H9 (cell line): ENCODE data around the gene NFS1. TPM values are rescaled to one million over a fixed set of nuclear protein-coding genes. Genes with fewer than 3 reads are reported as not detected.

Experiments
- DNase-seq: peaks from one replicate; pipeline ENCODE4 v3.0.0-alpha.2; 2017
- H2AFZ ChIP-seq: one replicate; pipeline ENCODE4 v1.6.1; 2013; ENCODE audit warnings: mild to moderate bottlenecking, low read length, control low read depth, moderate library complexity
- H2AK5ac ChIP-seq: 2 replicates; pipeline ENCODE4 v1.6.1; 2013; ENCODE audit warnings: low read length, control low read depth, mixed read lengths; ENCODE audit not compliant: insufficient read length
- H2BK120ac ChIP-seq: one replicate; pipeline ENCODE4 v1.6.1; 2013; ENCODE audit warnings: low read depth, mild to moderate bottlenecking, low read length, control low read depth, inconsistent platforms; ENCODE audit not compliant: poor library complexity, severe bottlenecking
- H2BK12ac ChIP-seq: 2 replicates; pipeline ENCODE4 v1.6.1; 2013; ENCODE audit warnings: low read length, control low read depth, mixed read lengths, low read depth; ENCODE audit not compliant: insufficient read length
- H2BK15ac ChIP-seq: 2 replicates; pipeline ENCODE4 v1.6.1; 2013; ENCODE audit warnings: low read depth, low read length, control low read depth
- H2BK20ac ChIP-seq: one replicate; pipeline ENCODE4 v1.6.1; 2013; ENCODE audit warnings: low read depth, mild to moderate bottlenecking, low read length, control low read depth, inconsistent platforms; ENCODE audit not compliant: poor library complexity, severe bottlenecking
- H2BK5ac ChIP-seq: 2 replicates; pipeline ENCODE4 v1.6.1; 2013; ENCODE audit warnings: low read length, control low read depth, mixed read lengths; ENCODE audit not compliant: insufficient read length
- H3K14ac ChIP-seq: 2 replicates; pipeline ENCODE4 v1.6.1; 2013; ENCODE audit warnings: low read length, control low read depth; ENCODE audit not compliant: insufficient read depth
- H3K18ac ChIP-seq: 2 replicates; pipeline ENCODE4 v1.6.1; 2013; ENCODE audit warnings: low read depth, mild to moderate bottlenecking, mixed read lengths, low read length, control low read depth; ENCODE audit not compliant: insufficient read length
- H3K23ac ChIP-seq: 2 replicates; pipeline ENCODE4 v1.6.1; 2013; ENCODE audit warnings: low read length, control low read depth, mixed read lengths, low read depth; ENCODE audit not compliant: insufficient read length
- H3K23me2 ChIP-seq: 2 replicates; pipeline ENCODE4 v1.6.1; 2013; ENCODE audit warnings: low read depth, mild to moderate bottlenecking, mixed read lengths, low read length, control low read depth; ENCODE audit not compliant: insufficient read length, poor library complexity, severe bottlenecking
- H3K27ac ChIP-seq: 2 replicates; pipeline ENCODE4 v1.5.1; 2013; ENCODE audit warnings: low read length, control low read depth, mixed read lengths, low read depth; ENCODE audit not compliant: insufficient read length
- H3K27me3 ChIP-seq: 2 replicates; pipeline ENCODE4 v1.6.1; 2013; ENCODE audit warnings: low read length, control low read depth, inconsistent platforms; ENCODE audit not compliant: insufficient read depth
- H3K4ac ChIP-seq: 2 replicates; pipeline ENCODE4 v1.6.1; 2013; ENCODE audit warnings: low read depth, mild to moderate bottlenecking, control low read depth, inconsistent platforms, low read length, moderate library complexity
- H3K4me1 ChIP-seq: 2 replicates; pipeline ENCODE4 v1.6.1; 2013; ENCODE audit warnings: low read length, control low read depth, inconsistent platforms; ENCODE audit not compliant: insufficient read depth
- H3K4me2 ChIP-seq: 2 replicates; pipeline ENCODE4 v1.6.1; 2013; ENCODE audit warnings: low read length, control low read depth, mixed read lengths; ENCODE audit not compliant: insufficient read length, insufficient read depth
- H3K56ac ChIP-seq: 2 replicates; pipeline ENCODE4 v1.6.1; 2013; ENCODE audit warnings: low read depth, mild to moderate bottlenecking, mixed read lengths, low read length, control low read depth; ENCODE audit not compliant: insufficient read length
- H3K79me1 ChIP-seq: 2 replicates; pipeline ENCODE4 v1.6.1; 2013; ENCODE audit warnings: low read depth, mild to moderate bottlenecking, moderate library complexity, low read length, control low read depth, inconsistent platforms; ENCODE audit not compliant: insufficient read depth, poor library complexity, severe bottlenecking
- H3K79me2 ChIP-seq: 2 replicates; pipeline ENCODE4 v1.6.1; 2013; ENCODE audit warnings: low read length, control low read depth, inconsistent platforms; ENCODE audit not compliant: insufficient read depth
- H3K9ac ChIP-seq: 2 replicates; pipeline ENCODE4 v1.6.1; 2013; ENCODE audit warnings: low read length, control low read depth, mixed read lengths; ENCODE audit not compliant: insufficient read length; ENCODE audit errors: extremely low read depth
- H3K9me3 ChIP-seq: one replicate; pipeline ENCODE4 v1.6.1; 2013; ENCODE audit warnings: low read depth, low read length, inconsistent platforms; ENCODE audit not compliant: control insufficient read depth
- H3T11ph ChIP-seq: one replicate; pipeline ENCODE4 v1.6.1; 2013; ENCODE audit warnings: mild to moderate bottlenecking, low read length, control low read depth, inconsistent platforms
- H4K20me1 ChIP-seq: one replicate; pipeline ENCODE4 v1.6.1; 2013; ENCODE audit not compliant: control insufficient read depth, insufficient read length, insufficient read depth
- H4K5ac ChIP-seq: 2 replicates; pipeline ENCODE4 v1.6.1; 2013; ENCODE audit warnings: low read depth, mild to moderate bottlenecking, mixed read lengths, low read length, control low read depth; ENCODE audit not compliant: insufficient read length
- H4K8ac ChIP-seq: replicated peaks from 2 replicates; pipeline ENCODE4 v1.6.1; 2013; ENCODE audit warnings: low read length, control low read depth, mixed read lengths, low read depth; ENCODE audit not compliant: insufficient read length
- H4K91ac ChIP-seq: 2 replicates; pipeline ENCODE4 v1.6.1; 2013; ENCODE audit warnings: low read depth, mild to moderate bottlenecking, moderate library complexity, mixed read lengths, low read length, control low read depth; ENCODE audit not compliant: insufficient read length
- H3K27ac Mint-ChIP-seq, 3 experiments: 2 replicates in 2 of 3; 3 replicates in 1 of 3; pipeline ENCODE4 v1.8.0; 2020 to 2021; ENCODE audit warnings: mixed read lengths in 3 of 3, mild to moderate bottlenecking in 1 of 3, moderate library complexity in 1 of 3
- H3K27me3 Mint-ChIP-seq: 2 replicates; pipeline ENCODE4 v1.8.0; 2021; ENCODE audit warnings: low read depth, mild to moderate bottlenecking, moderate library complexity, mixed read lengths
- H3K36me3 Mint-ChIP-seq, 3 experiments: 2 replicates in 2 of 3; 3 replicates in 1 of 3; pipeline ENCODE4 v1.8.0; 2020 to 2021; ENCODE audit warnings: low read depth in 3 of 3, mixed read lengths in 3 of 3; ENCODE audit not compliant: insufficient read depth in 1 of 3
- H3K4me1 Mint-ChIP-seq, 2 experiments: 2 replicates each; pipeline ENCODE4 v1.8.0; 2020; ENCODE audit warnings: mixed read lengths in 2 of 2
- H3K4me3 Mint-ChIP-seq, 2 experiments: 2 replicates in 1 of 2; 3 replicates in 1 of 2; pipeline ENCODE4 v1.8.0; 2020 to 2021; ENCODE audit warnings: mild to moderate bottlenecking in 2 of 2, mixed read lengths in 2 of 2, moderate library complexity in 1 of 2
- H3K9me3 Mint-ChIP-seq, 2 experiments: 2 replicates in 1 of 2; 3 replicates in 1 of 2; pipeline ENCODE4 v1.8.0; 2020; ENCODE audit warnings: mild to moderate bottlenecking in 2 of 2, mixed read lengths in 2 of 2, moderate library complexity in 1 of 2
- total RNA-seq: library from RNA; stranded (reverse); gene quantifications from 2 replicates; pipeline ENCODE4 v1.2.1, GENCODE V29; 2021
- TF ChIP-seq, protein P1 (sequence below): fragments of 200-600 bp; sonication (generic); conservative IDR thresholded peaks from 3 replicates; pipeline ENCODE4 v1.8.0; 2021; ENCODE audit warnings: antibody characterized with exemption, mild to moderate bottlenecking

The NFS1 gene
- total RNA-seq, 1 experiment from 2014 or later, result 26.6 TPM

DNA sequence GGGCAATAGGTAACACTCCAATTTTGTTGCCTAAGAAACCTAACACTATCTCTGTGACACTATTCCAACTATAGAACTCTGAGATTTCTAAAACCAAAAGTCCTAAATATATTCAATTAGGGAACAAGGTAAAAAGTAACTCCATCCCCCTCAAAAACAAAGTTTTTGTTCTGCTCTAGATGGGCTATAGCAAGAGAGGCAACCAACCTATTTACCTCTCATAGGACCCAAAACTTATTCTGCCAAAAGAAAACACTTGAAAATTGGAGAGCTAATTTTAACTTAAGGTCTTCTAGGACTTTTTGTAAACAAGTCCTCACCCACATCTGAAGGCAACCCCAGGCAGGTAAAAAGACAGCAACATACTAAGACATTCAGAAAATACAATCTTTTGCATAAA, 35.2 kb upstream of the NFS1 start:
- Histone ChIP-seq H3K9me3 (no peaks in the 10 kb centered on the region), H3K27me3 (no peaks in the 10 kb centered on the region), H2AK5ac (no peak overlapping the region), H3K23me2 (no peaks in the 10 kb centered on the region), H3K4me2 (no peak overlapping the region), H3T11ph (no peak overlapping the region), H3K23ac (no peak overlapping the region), H3K4me1 (no peaks in the 10 kb centered on the region), H2AFZ (no peak overlapping the region), H3K14ac (no peak overlapping the region), H3K18ac (no peak overlapping the region), H4K5ac (no peak overlapping the region), H2BK15ac (no peak overlapping the region), H4K20me1 (no peaks in the 10 kb centered on the region), H3K27ac (no peak overlapping the region), H3K79me2 (peaks cover 22% of the 10 kb centered on the region; the same call in 1 of the 2 replicates), H2BK12ac (no peak overlapping the region), H2BK5ac (no peak overlapping the region), H2BK20ac (no peak overlapping the region), H3K56ac (no peak overlapping the region), H3K79me1 (peaks cover 7% of the 10 kb centered on the region), H4K8ac (no peak overlapping the region), H2BK120ac (no peak overlapping the region), H3K9ac (no peak overlapping the region), H4K91ac (no peak overlapping the region), H3K4ac (no peak overlapping the region)
- no peak overlapping the region for H3K4me3 Mint-ChIP-seq
- H3K27me3 Mint-ChIP-seq, result no peaks in the 10 kb centered on the region
- DNase-seq, result no peak
- TF ChIP-seq, protein P1, sequence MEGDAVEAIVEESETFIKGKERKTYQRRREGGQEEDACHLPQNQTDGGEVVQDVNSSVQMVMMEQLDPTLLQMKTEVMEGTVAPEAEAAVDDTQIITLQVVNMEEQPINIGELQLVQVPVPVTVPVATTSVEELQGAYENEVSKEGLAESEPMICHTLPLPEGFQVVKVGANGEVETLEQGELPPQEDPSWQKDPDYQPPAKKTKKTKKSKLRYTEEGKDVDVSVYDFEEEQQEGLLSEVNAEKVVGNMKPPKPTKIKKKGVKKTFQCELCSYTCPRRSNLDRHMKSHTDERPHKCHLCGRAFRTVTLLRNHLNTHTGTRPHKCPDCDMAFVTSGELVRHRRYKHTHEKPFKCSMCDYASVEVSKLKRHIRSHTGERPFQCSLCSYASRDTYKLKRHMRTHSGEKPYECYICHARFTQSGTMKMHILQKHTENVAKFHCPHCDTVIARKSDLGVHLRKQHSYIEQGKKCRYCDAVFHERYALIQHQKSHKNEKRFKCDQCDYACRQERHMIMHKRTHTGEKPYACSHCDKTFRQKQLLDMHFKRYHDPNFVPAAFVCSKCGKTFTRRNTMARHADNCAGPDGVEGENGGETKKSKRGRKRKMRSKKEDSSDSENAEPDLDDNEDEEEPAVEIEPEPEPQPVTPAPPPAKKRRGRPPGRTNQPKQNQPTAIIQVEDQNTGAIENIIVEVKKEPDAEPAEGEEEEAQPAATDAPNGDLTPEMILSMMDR, result no peak
- H3K9me3 Mint-ChIP-seq, result no peaks in the 10 kb centered on the region; a peak in 1 of 5 replicates
- H3K36me3 Mint-ChIP-seq, result peaks cover 65 to 100% (median 94%) of the 10 kb centered on the region in 3 experiments
- H3K4me1 Mint-ChIP-seq, result peaks cover 12 to 13% of the 10 kb centered on the region in 2 experiments
- peak overlapping the region in 1 of 3 experiments; percentile 13; a peak in 1 of 7 replicates for H3K27ac Mint-ChIP-seq
